Neural cell (in vitro differentiated cells): ENCODE data around the gene FCRL5. TPM values are rescaled to one million over a fixed set of nuclear protein-coding genes. Genes with fewer than 3 reads are reported as not detected.

Experiments used
- H2AFZ ChIP-seq: fragments of 200-600, 300-800 bp; sonication (generic), shearing (Covaris generic); 2 replicates; pipeline ENCODE4 v1.6.0; 2014; ENCODE audit warnings: low read depth, mild to moderate bottlenecking, antibody characterized with exemption, low read length, moderate library complexity
- H3F3A ChIP-seq: fragments of 200-600 bp; shearing (Covaris generic); 2 replicates; pipeline ENCODE4 v1.6.1; 2016; ENCODE audit warnings: mild to moderate bottlenecking, moderate library complexity, mixed read lengths, antibody characterized with exemption, low read length; ENCODE audit not compliant: insufficient read depth, poor library complexity, severe bottlenecking
- H3K27ac ChIP-seq: fragments of 200-600, 300-800 bp; sonication (generic), shearing (Covaris generic); 2 replicates; pipeline ENCODE4 v1.5.1; 2014; ENCODE audit warnings: mild to moderate bottlenecking, low read length, moderate library complexity
- H3K27me3 ChIP-seq: fragments of 300-800, 200-600 bp; sonication (generic), shearing (Covaris generic); 2 replicates; pipeline ENCODE4 v1.6.0; 2014; ENCODE audit warnings: mild to moderate bottlenecking, low read depth, low read length, moderate library complexity; ENCODE audit not compliant: insufficient read depth
- H3K36me3 ChIP-seq: fragments of 300-800, 200-600 bp; sonication (generic), shearing (Covaris generic); 2 replicates; pipeline ENCODE4 v1.5.1; 2014; ENCODE audit warnings: mild to moderate bottlenecking, antibody characterized with exemption, low read length, moderate library complexity; ENCODE audit not compliant: insufficient read depth
- H3K4me2 ChIP-seq: fragments of 300-800, 200-600 bp; sonication (generic), shearing (Covaris generic); 2 replicates; pipeline ENCODE4 v1.6.0; 2014; ENCODE audit warnings: mild to moderate bottlenecking, low read length
- H3K4me3 ChIP-seq: fragments of 300-800, 200-600 bp; sonication (generic), shearing (Covaris generic); 2 replicates; pipeline ENCODE4 v1.5.1; 2014; ENCODE audit warnings: mild to moderate bottlenecking, low read length, moderate library complexity
- H3K79me2 ChIP-seq: fragments of 200-600 bp; shearing (Covaris generic); replicated peaks from 2 replicates; pipeline ENCODE4 v1.6.0; 2014; ENCODE audit warnings: mild to moderate bottlenecking, low read length, moderate library complexity; ENCODE audit not compliant: insufficient read depth
- H3K9ac ChIP-seq: fragments of 300-800, 200-600 bp; sonication (generic), shearing (Covaris generic); 2 replicates; pipeline ENCODE4 v1.6.1; 2016; ENCODE audit warnings: mild to moderate bottlenecking, low read length, mixed read lengths
- H3K9me2 ChIP-seq: fragments of 200-600 bp; shearing (Covaris generic); 2 replicates; pipeline ENCODE4 v1.6.1; 2016; ENCODE audit warnings: mild to moderate bottlenecking, low read length, mixed read lengths; ENCODE audit not compliant: insufficient read depth
- H3K9me3 ChIP-seq: fragments of 200-600, 300-800 bp; sonication (generic), shearing (Covaris generic); 2 replicates; pipeline ENCODE4 v1.6.1; 2016; ENCODE audit warnings: mild to moderate bottlenecking, mixed run types, low read length, moderate library complexity, mixed read lengths
- H4K20me1 ChIP-seq: fragments of 200-600 bp; shearing (Covaris generic); 2 replicates; pipeline ENCODE4 v1.6.1; 2016; ENCODE audit warnings: mild to moderate bottlenecking, mixed run types; ENCODE audit not compliant: insufficient read depth
- EP300 ChIP-seq: fragments of 450-650 bp; conservative IDR thresholded peaks from 2 replicates; pipeline ENCODE4 v1.6.1; 2014; ENCODE audit warnings: antibody characterized with exemption, mild to moderate bottlenecking, moderate library complexity; ENCODE audit not compliant: poor library complexity, severe bottlenecking
- EZH2 ChIP-seq: fragments of 200-600, 300-800 bp; shearing (Covaris generic), sonication (generic); IDR thresholded peaks from 2 replicates; pipeline ENCODE4 v1.6.1; 2014; ENCODE audit warnings: antibody characterized with exemption, low read length, borderline replicate concordance, mild to moderate bottlenecking; ENCODE audit not compliant: insufficient read depth, poor library complexity, severe bottlenecking
- MXI1 ChIP-seq: fragments of 450-650 bp; conservative IDR thresholded peaks from 2 replicates; pipeline ENCODE4 v1.6.1; 2014; ENCODE audit warnings: antibody characterized with exemption, mild to moderate bottlenecking; ENCODE audit not compliant: poor library complexity, severe bottlenecking
- POLR2AphosphoS5 ChIP-seq: IDR thresholded peaks from 2 replicates; pipeline ENCODE4 v1.6.1; 2012
- RAD21 ChIP-seq: fragments of 450-650 bp; conservative IDR thresholded peaks from 2 replicates; pipeline ENCODE4 v1.6.1; 2014; ENCODE audit warnings: antibody characterized with exemption, mild to moderate bottlenecking, moderate library complexity
- SMC3 ChIP-seq: fragments of 450-650 bp; conservative IDR thresholded peaks from 2 replicates; pipeline ENCODE4 v1.6.1; 2014; ENCODE audit warnings: antibody characterized with exemption, mild to moderate bottlenecking, moderate library complexity; ENCODE audit not compliant: poor library complexity
- TAF1 ChIP-seq: IDR thresholded peaks from 2 replicates; pipeline ENCODE4 v1.6.1; 2012; ENCODE audit warnings: low read depth
- polyA plus RNA-seq: library from polyadenylated mRNA; depleted of rRNA; stranded (reverse); fragments of >200 nt; gene quantifications from 2 replicates; pipeline ENCODE4 v1.2.3, GENCODE V29; 2014
- TF ChIP-seq, protein P1 (sequence below): IDR thresholded peaks from 2 replicates; pipeline ENCODE4 v1.6.1; 2012; ENCODE audit warnings: borderline replicate concordance
- TF ChIP-seq, protein P2 (sequence below): fragments of 450-650 bp; IDR thresholded peaks from 2 replicates; pipeline ENCODE4 v1.5.1; 2014; ENCODE audit warnings: antibody characterized with exemption, mild to moderate bottlenecking, moderate library complexity; ENCODE audit not compliant: poor library complexity, severe bottlenecking

FCRL5 gene
- polyA plus RNA-seq, 1 donor from 2014 or later = not detected

- Histone ChIP-seq H3K9ac (no peak overlapping the region), H3K4me3 (no peak overlapping the region), H3K36me3 (no peaks in the 10 kb centered on the region), H3F3A (no peaks in the 10 kb centered on the region), H4K20me1 (no peaks in the 10 kb centered on the region), H3K27ac (no peak overlapping the region), H3K27me3 (no peaks in the 10 kb centered on the region), H3K4me2 (no peak overlapping the region), H3K9me2 (no peaks in the 10 kb centered on the region), H3K79me2 (no peaks in the 10 kb centered on the region), H2AFZ (no peak overlapping the region), H3K9me3 (no peaks in the 10 kb centered on the region)
- TF ChIP-seq, protein P1, sequence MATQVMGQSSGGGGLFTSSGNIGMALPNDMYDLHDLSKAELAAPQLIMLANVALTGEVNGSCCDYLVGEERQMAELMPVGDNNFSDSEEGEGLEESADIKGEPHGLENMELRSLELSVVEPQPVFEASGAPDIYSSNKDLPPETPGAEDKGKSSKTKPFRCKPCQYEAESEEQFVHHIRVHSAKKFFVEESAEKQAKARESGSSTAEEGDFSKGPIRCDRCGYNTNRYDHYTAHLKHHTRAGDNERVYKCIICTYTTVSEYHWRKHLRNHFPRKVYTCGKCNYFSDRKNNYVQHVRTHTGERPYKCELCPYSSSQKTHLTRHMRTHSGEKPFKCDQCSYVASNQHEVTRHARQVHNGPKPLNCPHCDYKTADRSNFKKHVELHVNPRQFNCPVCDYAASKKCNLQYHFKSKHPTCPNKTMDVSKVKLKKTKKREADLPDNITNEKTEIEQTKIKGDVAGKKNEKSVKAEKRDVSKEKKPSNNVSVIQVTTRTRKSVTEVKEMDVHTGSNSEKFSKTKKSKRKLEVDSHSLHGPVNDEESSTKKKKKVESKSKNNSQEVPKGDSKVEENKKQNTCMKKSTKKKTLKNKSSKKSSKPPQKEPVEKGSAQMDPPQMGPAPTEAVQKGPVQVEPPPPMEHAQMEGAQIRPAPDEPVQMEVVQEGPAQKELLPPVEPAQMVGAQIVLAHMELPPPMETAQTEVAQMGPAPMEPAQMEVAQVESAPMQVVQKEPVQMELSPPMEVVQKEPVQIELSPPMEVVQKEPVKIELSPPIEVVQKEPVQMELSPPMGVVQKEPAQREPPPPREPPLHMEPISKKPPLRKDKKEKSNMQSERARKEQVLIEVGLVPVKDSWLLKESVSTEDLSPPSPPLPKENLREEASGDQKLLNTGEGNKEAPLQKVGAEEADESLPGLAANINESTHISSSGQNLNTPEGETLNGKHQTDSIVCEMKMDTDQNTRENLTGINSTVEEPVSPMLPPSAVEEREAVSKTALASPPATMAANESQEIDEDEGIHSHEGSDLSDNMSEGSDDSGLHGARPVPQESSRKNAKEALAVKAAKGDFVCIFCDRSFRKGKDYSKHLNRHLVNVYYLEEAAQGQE = no peak
- TF ChIP-seq EP300 = no peak
- TF ChIP-seq SMC3 = no peak
- no peak for TF ChIP-seq TAF1
- TF ChIP-seq EZH2 = no peak
- TF ChIP-seq RAD21 = no peak
- TF ChIP-seq, protein P2, sequence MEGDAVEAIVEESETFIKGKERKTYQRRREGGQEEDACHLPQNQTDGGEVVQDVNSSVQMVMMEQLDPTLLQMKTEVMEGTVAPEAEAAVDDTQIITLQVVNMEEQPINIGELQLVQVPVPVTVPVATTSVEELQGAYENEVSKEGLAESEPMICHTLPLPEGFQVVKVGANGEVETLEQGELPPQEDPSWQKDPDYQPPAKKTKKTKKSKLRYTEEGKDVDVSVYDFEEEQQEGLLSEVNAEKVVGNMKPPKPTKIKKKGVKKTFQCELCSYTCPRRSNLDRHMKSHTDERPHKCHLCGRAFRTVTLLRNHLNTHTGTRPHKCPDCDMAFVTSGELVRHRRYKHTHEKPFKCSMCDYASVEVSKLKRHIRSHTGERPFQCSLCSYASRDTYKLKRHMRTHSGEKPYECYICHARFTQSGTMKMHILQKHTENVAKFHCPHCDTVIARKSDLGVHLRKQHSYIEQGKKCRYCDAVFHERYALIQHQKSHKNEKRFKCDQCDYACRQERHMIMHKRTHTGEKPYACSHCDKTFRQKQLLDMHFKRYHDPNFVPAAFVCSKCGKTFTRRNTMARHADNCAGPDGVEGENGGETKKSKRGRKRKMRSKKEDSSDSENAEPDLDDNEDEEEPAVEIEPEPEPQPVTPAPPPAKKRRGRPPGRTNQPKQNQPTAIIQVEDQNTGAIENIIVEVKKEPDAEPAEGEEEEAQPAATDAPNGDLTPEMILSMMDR = no peak
- TF ChIP-seq MXI1 = no peak
Observed at GRCh38 chr1:157469300-157469699, 83.0 kb downstream of the FCRL5 start.

DNA sequence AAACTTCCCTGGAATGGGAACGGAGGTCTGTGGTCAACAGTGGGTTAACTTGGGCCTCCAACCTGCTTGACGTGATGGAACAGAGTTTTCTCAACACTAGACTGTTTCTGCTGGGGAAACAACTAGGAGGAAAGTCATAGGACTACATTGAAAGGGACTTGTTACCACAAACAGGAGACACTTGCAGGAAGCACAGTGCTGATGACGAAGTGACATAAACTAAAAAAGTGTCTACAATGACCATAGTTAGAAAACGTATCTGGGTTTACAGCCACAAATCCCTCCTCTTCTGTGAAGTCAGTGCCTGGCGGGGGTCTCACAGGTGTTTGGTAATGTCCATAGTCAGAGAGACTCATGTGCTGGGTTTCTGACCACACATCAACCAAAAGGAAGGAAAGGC lies 86.3 kb downstream of the FCRL5 start:
- Histone ChIP-seq H3K79me2 (no peaks in the 10 kb centered on the region), H3K4me3 (no peak overlapping the region), H3K27me3 (no peaks in the 10 kb centered on the region), H3K9me3 (no peaks in the 10 kb centered on the region), H3K4me2 (no peak overlapping the region), H3K27ac (no peak overlapping the region), H3K36me3 (no peaks in the 10 kb centered on the region), H3K9ac (no peak overlapping the region), H4K20me1 (no peaks in the 10 kb centered on the region), H3K9me2 (no peaks in the 10 kb centered on the region), H3F3A (no peaks in the 10 kb centered on the region), H2AFZ (no peak overlapping the region)
- TF ChIP-seq, protein P1 = no peak
- TF ChIP-seq TAF1 (no peak), EP300 (no peak), RAD21 (no peak), SMC3 (no peak), EZH2 (no peak), MXI1 (no peak), POLR2AphosphoS5 (no peak)
- TF ChIP-seq, protein P2 = no peak
